Measurements from ENCODE around the gene DYNLT1. TPM values are rescaled to one million over a fixed set of nuclear protein-coding genes. Genes with fewer than 3 reads are reported as not detected.
A peak's percentile ranks its signal among the peaks of the same experiment; 100 is the strongest.

DYNLT1 gene
- total and polyA plus RNA-seq, 2 of the 13 experiments (the other 11 are each of a cell fraction or from before 2014, with no cell fraction given), result 108 to 171 TPM

GRCh38 chr6:158646023-158646910, 1.7 kb upstream of the DYNLT1 start:
- H3K27ac ChIP-seq (ENCODE audit: extremely low read length, insufficient read depth, low read length), result no peak overlapping the region
- ChIA-PET POLR2A (no interaction called here), CTCF (ENCODE audit: low intra/inter-chr PET ratio, low total read pairs) (no interaction called here)
- 0 out of 2 replicates have a peak, but pooled peaks have one; percentile 43 for TF ChIP-seq FOXC1 (CRISPR knock-in tag; IDR thresholded peaks at IDR 0.05; ENCODE audit: borderline replicate concordance)
- TF ChIP-seq ZNF121 (CRISPR knock-in tag; IDR thresholded peaks at IDR 0.05), result peak; percentile 53; the same call in 1 of the 2 replicates
- TF ChIP-seq ZHX2 (IDR thresholded peaks at IDR 0.05; ENCODE audit: low read depth), result no peak
- TF ChIP-seq ZHX2 (CRISPR knock-in tag; IDR thresholded peaks at IDR 0.05; ENCODE audit: borderline replicate concordance), result no peak
- 0 out of 2 replicates have a peak, but pooled peaks have one; percentile 80 for TF ChIP-seq FOXO4 (CRISPR knock-in tag; conservative IDR thresholded peaks at IDR 0.05)
- H2AFZ ChIP-seq (ENCODE audit: low read length), result no peak overlapping the region
- H3K27me3 ChIP-seq (ENCODE audit: control insufficient read depth in 1 of 2, insufficient read depth in 2 of 2, low read length in 2 of 2), result peaks cover 2 to 24% of the 10 kb centered on the region in 2 experiments; a peak in 3 of 5 replicates
- H3K4me2 ChIP-seq (ENCODE audit: low read depth, low read length), result peak overlapping the region; percentile 91; the same call in 1 of the 2 replicates
- H3K36me3 ChIP-seq (replicated peaks in 1 of 2; ENCODE audit: control insufficient read depth in 1 of 2, insufficient read depth in 2 of 2, low read length in 2 of 2), result no peaks in the 10 kb centered on the region
- ATAC-seq (no peak), DNase-seq (ENCODE audit: low spot score) (no peak), FAIRE-seq (no peak)
- no TSS peak for BruUV-seq (replicated peaks)
- in situ Hi-C loops (cut with HindIII; ENCODE audit: extremely low pct_ligation_motif_present, low pct_unique_long_range_greater_than_20kb) (no loop called here), intact Hi-C loops (cut with micrococcal nuclease; ENCODE audit: unreplicated experiment) (loop anchor here (10.0 kb wide), 1 partner anchor 1119 kb away; the partner anchor contains the start of gene ACAT2)
- H3K9me3 ChIP-seq (ENCODE audit: low read length), result no peaks in the 10 kb centered on the region
- H3K4me3 ChIP-seq (replicated peaks in 1 of 3; ENCODE audit: insufficient read depth in 1 of 3, low read depth in 2 of 3, low read length in 3 of 3), result no peak overlapping the region
- peaks cover 20% of the 10 kb centered on the region for H3K79me2 ChIP-seq (ENCODE audit: insufficient read depth, low read length)
- no peaks in the 10 kb centered on the region for H4K20me1 ChIP-seq (ENCODE audit: insufficient read depth, low read length)
- H3K4me1 ChIP-seq (ENCODE audit: insufficient read depth, low read length), result peaks cover 33% of the 10 kb centered on the region
- 42% methylated on average over 10 of the region's 10 CpGs for WGBS (ENCODE audit: low lambda C conversion rate)
- H3K9ac ChIP-seq (ENCODE audit: insufficient read depth, low read depth, low read length), result no peak overlapping the region
